HCT116 (cell line): ENCODE data around the gene TK2. TPM values are rescaled to one million over a fixed set of nuclear protein-coding genes. Genes with fewer than 3 reads are reported as not detected.

ENCODE experiments used
- ATAC-seq: fragments of 200-7000 bp; cut with Tn5 transposase; 2 replicates; pipeline ENCODE4 v1.9.1; 2020; ENCODE audit warnings: mild to moderate bottlenecking, moderate library complexity
- BruUV-seq: library from RNA; stranded (reverse); fragments of 400-500 nt; replicated peaks from 2 replicates; lab custom pipeline; 2021; lab: Mats Ljungman, UMichigan
- CTCF ChIA-PET: fragments of 300-600 bp; sonication (Branson Sonifier 250); formaldehyde crosslinking; loops from one replicate; lab custom pipeline; 2021; ENCODE audit warnings: antibody characterized with exemption; lab: Charles Lee
- POLR2A ChIA-PET: fragments of 300-600, 350-600 bp; sonication (Branson Sonifier 250); formaldehyde crosslinking; loops from one replicate; lab custom pipeline; 2021; ENCODE audit warnings: antibody characterized with exemption; lab: Charles Lee
- RAD21 ChIA-PET, 2 experiments: fragments of 300-600 bp; sonication (Branson Sonifier 250); formaldehyde crosslinking; loops; one replicate each; lab custom pipeline; 2023; ENCODE audit warnings: low total read pairs in 2 of 2; ENCODE audit not compliant: uncharacterized antibody in 2 of 2, unreplicated experiment in 2 of 2, low non-redundant PET in 1 of 2; lab: Charles Lee
- DNase-seq: peaks from one replicate; pipeline ENCODE4 v3.0.0-alpha.2; 2010; ENCODE audit warnings: low read depth, low spot score
- H2AFZ ChIP-seq: fragments of 200-600 bp; shearing (Covaris generic), sonication (generic); 2 replicates; pipeline ENCODE4 v1.6.1; 2017; ENCODE audit warnings: low read depth, mixed run types, mixed read lengths, antibody characterized with exemption, low read length; ENCODE audit not compliant: poor library complexity, severe bottlenecking
- H3K27ac ChIP-seq: 2 replicates; pipeline ENCODE4 v1.5.1; 2012; ENCODE audit warnings: low read depth, low read length
- H3K27me3 ChIP-seq: fragments of 200-600 bp; sonication (generic); 2 replicates; pipeline ENCODE4 v1.6.1; 2016; ENCODE audit warnings: mixed run types, low read length, mixed read lengths; ENCODE audit not compliant: insufficient read depth
- H3K36me3 ChIP-seq, 2 experiments: fragments of 200-500 bp in 1 of 2; fragments of 200-600 bp in 1 of 2; sonication (Bioruptor generic) in 1 of 2; sonication (generic) in 1 of 2; 2 replicates each; pipeline versions ENCODE4 v1.5.1 to v1.6.1; 2014 to 2016; ENCODE audit warnings: low read length in 2 of 2, inconsistent platforms in 1 of 2, mixed read lengths in 1 of 2, mixed run types in 1 of 2; ENCODE audit not compliant: insufficient read depth in 2 of 2, control insufficient read depth in 1 of 2
- H3K4me1 ChIP-seq, 2 experiments: fragments of 200-600 bp in 1 of 2; sonication (generic) in 1 of 2; 2 replicates each; pipeline versions ENCODE4 v1.5.1 to v1.6.1; 2012 to 2017; ENCODE audit warnings: low read length in 2 of 2, inconsistent platforms in 1 of 2, mild to moderate bottlenecking in 1 of 2, mixed read lengths in 1 of 2, mixed run types in 1 of 2, moderate library complexity in 1 of 2; ENCODE audit not compliant: insufficient read depth in 2 of 2, control insufficient read depth in 1 of 2
- H3K4me2 ChIP-seq: fragments of 200-600 bp; sonication (generic); 2 replicates; pipeline ENCODE4 v1.6.1; 2017; ENCODE audit warnings: mixed run types, low read length, mixed read lengths
- H3K4me3 ChIP-seq, 2 experiments: fragments of 200-600 bp in 1 of 2; sonication (generic) in 1 of 2; replicated peaks in 1 of 2; 2 replicates each; pipeline ENCODE4 v1.5.1; 2011 to 2016; ENCODE audit warnings: low read length in 2 of 2, control low read depth in 1 of 2, low read depth in 1 of 2, mild to moderate bottlenecking in 1 of 2, mixed read lengths in 1 of 2, mixed run types in 1 of 2
- H3K79me2 ChIP-seq: fragments of 200-600 bp; sonication (generic); 2 replicates; pipeline ENCODE4 v1.6.1; 2017; ENCODE audit warnings: mild to moderate bottlenecking, mixed run types, low read length, moderate library complexity, mixed read lengths; ENCODE audit not compliant: insufficient read depth
- H3K9ac ChIP-seq: fragments of 200-600 bp; sonication (generic); 2 replicates; pipeline ENCODE4 v1.6.1; 2016; ENCODE audit warnings: low read length, mixed read lengths
- H3K9me2 ChIP-seq: fragments of 200-600 bp; sonication (generic), shearing (Covaris generic); 2 replicates; pipeline ENCODE4 v1.6.1; 2017; ENCODE audit warnings: mixed run types, mild to moderate bottlenecking, moderate library complexity; ENCODE audit not compliant: insufficient read depth
- H3K9me3 ChIP-seq, 2 experiments: fragments of 200-500 bp in 1 of 2; fragments of 200-600 bp in 1 of 2; sonication (Bioruptor generic) in 1 of 2; sonication (generic) in 1 of 2; 2 replicates each; pipeline ENCODE4 v1.6.1; 2014 to 2017; ENCODE audit warnings: low read length in 2 of 2, mixed read lengths in 2 of 2, inconsistent platforms in 1 of 2, low read depth in 1 of 2, mild to moderate bottlenecking in 1 of 2, mixed run types in 1 of 2, moderate library complexity in 1 of 2; ENCODE audit not compliant: control insufficient read depth in 1 of 2, insufficient read depth in 1 of 2
- H4K20me1 ChIP-seq: fragments of 200-600 bp; sonication (generic), shearing (Covaris generic); 2 replicates; pipeline ENCODE4 v1.6.1; 2017; ENCODE audit warnings: mixed run types, mild to moderate bottlenecking, moderate library complexity; ENCODE audit not compliant: insufficient read depth
- CBX3 ChIP-seq: IDR thresholded peaks from 2 replicates; pipeline ENCODE4 v1.6.1; 2012; ENCODE audit warnings: low read depth
- EZH2 ChIP-seq: fragments of 200-600 bp; sonication (generic); IDR thresholded peaks from 2 replicates; pipeline ENCODE4 v1.6.1; 2017; ENCODE audit warnings: antibody characterized with exemption, mixed run types
- EZH2phosphoT487 ChIP-seq: fragments of 200-600 bp; IDR thresholded peaks from 2 replicates; pipeline ENCODE4 v1.6.1; 2018; ENCODE audit warnings: antibody characterized with exemption, borderline replicate concordance
- FOSL1 ChIP-seq: IDR thresholded peaks from 2 replicates; pipeline ENCODE4 v1.6.1; 2012; ENCODE audit warnings: low read depth
- SP1 ChIP-seq: IDR thresholded peaks from 2 replicates; pipeline ENCODE4 v1.6.1; 2012; ENCODE audit warnings: low read depth
- intact Hi-C: fragments of 100-400 bp; cut with micrococcal nuclease; formaldehyde crosslinking; loops from 2 replicates; pipeline ENCODE4 v1.10.0; 2022
- total RNA-seq: library from RNA; stranded (reverse); gene quantifications from one replicate; pipeline ENCODE4 v1.2.1, GENCODE V29; 2021; ENCODE audit not compliant: unreplicated experiment
- TF ChIP-seq, protein P1 (sequence below): IDR thresholded peaks from 2 replicates; pipeline ENCODE4 v1.6.1; 2011; ENCODE audit warnings: mild to moderate bottlenecking, low read length, moderate library complexity; ENCODE audit not compliant: insufficient replicate concordance; ENCODE audit errors: extremely low read depth

TK2 gene
- total RNA-seq, 1 experiment from 2014 or later, result 15.4 TPM

DNA sequence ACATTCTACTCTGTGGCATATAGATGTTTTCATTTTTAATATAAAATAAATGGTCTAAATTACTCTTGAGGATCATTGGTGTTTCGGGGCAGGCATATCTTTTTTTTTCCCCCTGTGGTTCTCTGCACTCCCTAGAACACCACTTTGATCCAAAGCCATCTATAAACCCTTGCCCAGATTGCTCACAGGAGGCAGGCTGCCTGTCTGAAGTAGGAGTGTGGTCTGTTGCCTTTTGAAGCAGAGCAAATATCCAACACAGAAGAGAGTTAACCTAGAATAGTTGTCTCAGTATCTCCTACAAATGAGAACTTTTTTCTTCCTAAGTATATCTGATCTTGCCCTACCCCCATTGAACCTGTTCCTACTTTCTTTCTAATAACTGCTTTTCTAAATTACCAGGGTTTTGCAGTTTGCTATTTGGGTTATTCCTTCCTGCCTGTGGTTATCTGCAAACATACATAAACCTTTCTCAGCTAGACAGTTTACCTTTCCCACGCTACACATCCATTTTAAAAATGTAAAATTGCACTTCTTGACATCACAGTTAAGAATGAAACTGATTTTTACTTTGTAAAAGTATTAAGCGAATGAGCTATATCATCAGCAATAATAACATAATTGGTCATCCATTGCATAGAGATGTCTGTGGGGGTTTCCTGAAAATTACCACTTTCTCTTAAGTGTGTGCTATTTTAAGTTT, 11.6 kb upstream of the TK2 start:
- DNase-seq (no peak), ATAC-seq (no peak)
- Histone ChIP-seq H3K79me2 (no peaks in the 10 kb centered on the region), H3K9me2 (no peaks in the 10 kb centered on the region), H3K9ac (no peak overlapping the region), H3K27ac (no peak overlapping the region), H3K4me2 (no peak overlapping the region), H3K9me3 (no peaks in the 10 kb centered on the region), H3K4me3 (no peak overlapping the region), H2AFZ (no peak overlapping the region), H3K36me3 (peaks cover 0 to 4% of the 10 kb centered on the region in 2 experiments; a peak in 1 of 4 replicates), H3K4me1 (no peaks in the 10 kb centered on the region), H4K20me1 (no peaks in the 10 kb centered on the region), H3K27me3 (no peaks in the 10 kb centered on the region)
- CTCF ChIA-PET, result interaction anchor here (0.8 to 1.9 kb wide), 5 partner anchors 28 to 306 kb away, joined by 3 to 7 read pairs (median 4); no protein-coding TSS in a partner anchor
- TF ChIP-seq EZH2phosphoT487, result no peak
- TF ChIP-seq SP1, result no peak
- TF ChIP-seq, protein P1, sequence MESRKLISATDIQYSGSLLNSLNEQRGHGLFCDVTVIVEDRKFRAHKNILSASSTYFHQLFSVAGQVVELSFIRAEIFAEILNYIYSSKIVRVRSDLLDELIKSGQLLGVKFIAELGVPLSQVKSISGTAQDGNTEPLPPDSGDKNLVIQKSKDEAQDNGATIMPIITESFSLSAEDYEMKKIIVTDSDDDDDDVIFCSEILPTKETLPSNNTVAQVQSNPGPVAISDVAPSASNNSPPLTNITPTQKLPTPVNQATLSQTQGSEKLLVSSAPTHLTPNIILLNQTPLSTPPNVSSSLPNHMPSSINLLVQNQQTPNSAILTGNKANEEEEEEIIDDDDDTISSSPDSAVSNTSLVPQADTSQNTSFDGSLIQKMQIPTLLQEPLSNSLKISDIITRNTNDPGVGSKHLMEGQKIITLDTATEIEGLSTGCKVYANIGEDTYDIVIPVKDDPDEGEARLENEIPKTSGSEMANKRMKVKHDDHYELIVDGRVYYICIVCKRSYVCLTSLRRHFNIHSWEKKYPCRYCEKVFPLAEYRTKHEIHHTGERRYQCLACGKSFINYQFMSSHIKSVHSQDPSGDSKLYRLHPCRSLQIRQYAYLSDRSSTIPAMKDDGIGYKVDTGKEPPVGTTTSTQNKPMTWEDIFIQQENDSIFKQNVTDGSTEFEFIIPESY, result no peak
- no peak for TF ChIP-seq FOSL1
- no peak for TF ChIP-seq EZH2
- no peak for TF ChIP-seq CBX3
- intact Hi-C loops, result loop anchor here (5.0 kb wide), 1 partner anchor 311 kb away; no protein-coding TSS in a partner anchor
- RAD21 ChIA-PET, result interaction anchor here in 1 of 2 experiments (1.5 kb wide), 1 partner anchor 47 kb away, joined by 3 read pairs; no protein-coding TSS in a partner anchor
- BruUV-seq, result no TSS peak
- POLR2A ChIA-PET, result interaction anchor here (0.8 kb wide), 1 partner anchor 9 kb away, joined by 3 read pairs; no protein-coding TSS in a partner anchor
